ENCODE measurements around the gene PRKCA. TPM values are rescaled to one million over a fixed set of nuclear protein-coding genes. Genes with fewer than 3 reads are reported as not detected.
A peak's percentile ranks its signal among the peaks of the same experiment; 100 is the strongest.

PRKCA gene
- total RNA-seq, 1 donor from 2014 or later: 4.5 TPM

- ATAC-seq: no peak
Observed at GRCh38 chr17:66629762-66630161, 327.3 kb downstream of the PRKCA start.

GRCh38 chr17:66630379-66630778 is 328.0 kb downstream of the PRKCA start:
- ATAC-seq: no peak

DNA sequence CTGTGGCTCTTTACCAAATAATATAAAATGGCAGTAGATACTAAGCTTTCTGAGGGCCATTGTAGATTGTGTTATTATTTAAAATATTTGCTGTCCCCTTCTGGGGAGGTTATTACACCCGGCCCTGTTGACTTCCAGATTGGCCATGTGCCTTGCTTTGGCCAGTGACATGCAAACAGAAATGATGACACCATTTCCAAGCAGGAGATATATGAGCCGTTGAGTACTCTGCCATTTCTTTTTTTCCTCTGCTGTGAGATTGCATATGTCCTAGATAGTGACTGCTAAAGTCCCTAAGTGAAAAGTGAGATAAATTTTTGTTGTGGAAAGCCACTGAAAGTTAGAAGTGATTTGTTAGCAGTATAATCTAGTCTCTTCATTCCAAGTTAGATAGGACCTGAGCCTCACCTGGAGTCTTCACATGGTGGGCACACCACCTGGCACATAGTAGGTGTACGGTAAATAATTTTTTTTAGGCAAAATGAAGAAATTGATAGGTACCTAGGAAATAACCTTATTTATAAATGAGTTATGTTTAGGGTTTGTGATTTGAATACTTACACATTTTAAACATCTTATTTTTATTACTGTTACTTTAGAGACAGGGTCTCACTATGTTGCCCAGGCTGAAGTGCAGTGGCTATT is 328.5 kb downstream of the PRKCA start:
- no peak for ATAC-seq

DNA sequence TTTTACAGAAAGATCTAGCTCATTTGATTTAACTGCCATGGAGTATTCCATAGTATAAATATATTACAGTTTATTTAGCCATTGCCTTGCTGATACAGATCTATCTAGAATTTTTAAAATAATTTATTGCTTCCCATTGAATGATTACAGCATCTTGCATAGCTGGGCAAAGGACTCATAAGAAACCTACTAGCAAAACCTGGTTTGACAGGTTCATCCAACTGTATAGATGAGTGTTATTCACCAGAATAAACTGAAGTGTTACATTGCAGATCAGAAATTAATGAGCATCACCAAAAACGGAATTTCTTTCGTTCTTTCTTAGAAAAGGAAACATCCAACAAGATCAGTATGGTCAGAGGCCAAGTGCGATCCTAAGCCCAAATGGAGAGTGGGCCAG is 330.3 kb downstream of the PRKCA start:
- no peak for ATAC-seq

DNA sequence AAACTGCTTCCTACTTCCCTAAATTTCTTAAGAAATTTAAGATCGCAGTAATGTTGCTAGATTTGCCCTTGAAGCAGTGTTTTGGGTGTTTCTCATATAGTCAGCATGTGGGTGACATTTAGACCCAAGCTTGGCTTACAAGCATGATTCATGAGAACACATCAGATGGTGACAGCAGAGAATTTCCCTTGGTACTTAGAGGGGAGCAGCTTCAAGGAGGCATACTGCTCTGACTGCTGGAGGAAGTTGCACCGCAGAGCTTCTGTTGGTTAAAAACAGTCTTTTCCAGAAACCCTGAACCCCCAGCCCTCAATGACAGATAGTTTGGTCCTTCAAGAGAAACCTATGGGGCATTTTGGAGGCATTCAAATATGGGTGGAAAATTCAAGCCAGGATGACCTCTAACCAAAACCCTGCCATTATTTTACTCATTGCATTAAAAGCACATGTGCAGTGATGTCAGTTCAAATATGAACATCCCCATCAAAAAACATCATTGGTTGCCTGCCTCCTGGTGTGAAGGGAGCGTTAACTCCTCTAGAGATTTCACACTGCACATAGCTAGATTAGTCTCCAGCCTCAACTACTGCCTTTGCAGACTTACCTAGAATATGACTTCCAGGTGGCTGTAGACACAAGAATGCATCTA is 331.0 kb downstream of the PRKCA start:
- ATAC-seq: no peak

- ATAC-seq: no peak
Observed at GRCh38 chr17:66634193-66634592, 331.8 kb downstream of the PRKCA start.

DNA sequence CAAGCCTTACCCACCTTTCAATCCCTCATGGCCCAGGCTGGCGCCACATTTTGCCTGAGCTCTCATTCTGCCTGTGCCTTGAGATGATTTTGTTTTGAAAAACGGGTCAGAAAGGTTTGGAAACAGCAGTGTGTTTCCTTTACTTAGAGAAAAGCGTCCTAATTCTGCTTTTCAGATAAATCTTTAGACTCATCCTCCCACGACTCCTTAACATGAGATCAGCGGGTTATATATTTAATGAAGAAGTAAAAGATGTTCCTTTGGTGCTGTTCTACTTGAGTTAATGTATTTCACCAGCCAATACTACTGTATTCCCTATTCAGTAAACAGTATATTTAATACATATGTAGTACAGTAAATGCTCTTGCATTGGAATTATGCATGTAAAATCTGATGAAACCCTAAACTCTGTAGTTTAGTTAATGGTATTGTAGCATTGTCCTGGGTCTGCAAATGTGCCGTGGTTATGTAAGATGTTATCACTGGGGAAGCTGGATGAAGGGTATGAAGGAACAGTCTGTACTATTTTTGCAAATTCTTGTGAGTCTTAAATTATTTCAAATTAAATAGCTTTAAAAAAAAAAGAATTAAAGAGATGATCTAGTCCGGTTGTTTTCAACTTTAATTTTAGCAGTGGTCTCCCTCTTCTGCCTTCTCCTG is 333.1 kb downstream of the PRKCA start:
- ATAC-seq: no peak

DNA sequence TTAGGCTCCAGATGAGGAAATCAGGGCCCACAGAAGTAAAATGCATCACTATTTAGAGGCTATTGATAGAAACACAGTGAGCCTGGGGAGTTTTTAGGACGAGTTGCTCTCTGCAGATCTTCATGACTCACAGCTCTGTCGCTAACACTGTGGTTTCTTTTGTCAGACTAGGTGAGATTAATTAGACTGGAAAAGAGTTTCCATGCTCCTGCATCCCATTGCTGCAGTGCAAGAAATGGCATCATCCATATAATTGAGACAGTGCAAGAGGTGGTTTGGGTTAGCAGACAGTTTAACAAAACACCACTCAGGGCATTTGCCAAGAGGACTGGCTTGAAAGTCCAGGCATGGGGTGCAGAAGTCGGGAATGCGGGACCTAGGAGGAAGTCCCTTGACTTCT is 333.7 kb downstream of the PRKCA start:
- ATAC-seq: no peak

DNA sequence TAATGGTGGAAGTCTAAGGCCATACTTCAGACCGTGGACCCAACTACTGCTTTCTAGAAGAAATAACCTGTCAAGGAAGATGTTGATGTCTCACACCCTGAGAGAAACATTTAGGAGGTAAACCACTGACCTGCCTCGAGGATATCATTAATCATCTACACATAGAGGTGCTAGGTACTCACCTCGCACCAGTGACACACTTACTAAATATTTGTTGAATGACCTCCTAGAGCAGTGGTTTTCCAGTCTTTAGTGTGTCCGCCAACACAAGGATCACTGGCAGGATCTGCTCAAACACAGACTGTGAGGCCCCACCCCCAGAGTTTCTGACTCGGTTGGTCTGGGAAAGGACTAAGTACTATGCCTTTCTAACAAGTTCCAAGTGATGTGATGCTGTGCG is 335.1 kb downstream of the PRKCA start:
- no peak for ATAC-seq

DNA sequence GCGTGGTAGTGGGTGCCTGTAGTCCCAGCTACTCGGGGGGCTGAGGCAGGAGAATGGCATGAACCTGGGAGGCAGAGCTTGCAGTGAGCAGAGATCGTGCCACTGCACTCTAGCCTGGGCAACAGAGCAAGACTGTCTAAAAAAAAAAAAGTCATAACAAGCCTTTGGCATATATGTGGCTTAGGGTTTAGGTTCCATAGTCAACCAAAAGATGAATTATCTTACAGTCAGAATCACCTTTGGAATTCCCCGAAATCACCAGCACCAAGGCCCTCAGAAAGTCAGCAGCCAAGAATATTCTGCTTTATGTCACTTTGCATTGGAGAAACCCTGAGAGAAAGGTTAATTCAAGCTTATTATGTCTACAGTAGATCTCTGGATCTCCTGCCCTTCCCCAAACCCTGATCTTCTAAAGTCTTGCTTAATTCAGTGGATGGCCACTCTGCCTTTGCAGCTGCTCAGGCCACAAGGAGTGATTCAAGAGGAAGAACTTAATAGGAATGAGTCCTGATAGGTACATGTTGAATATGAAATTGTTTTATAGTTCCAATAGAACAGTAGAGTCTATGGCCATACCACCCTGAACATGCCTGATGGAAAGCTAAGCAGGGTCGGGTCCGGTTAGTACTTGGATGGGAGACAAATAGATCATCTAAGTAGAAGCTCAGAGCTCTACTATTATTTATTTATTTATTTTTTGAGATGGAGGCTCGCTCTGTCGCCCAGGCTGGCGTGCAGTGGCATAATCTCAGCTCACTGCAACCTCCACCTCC is 336.5 kb downstream of the PRKCA start:
- no peak for ATAC-seq

DNA sequence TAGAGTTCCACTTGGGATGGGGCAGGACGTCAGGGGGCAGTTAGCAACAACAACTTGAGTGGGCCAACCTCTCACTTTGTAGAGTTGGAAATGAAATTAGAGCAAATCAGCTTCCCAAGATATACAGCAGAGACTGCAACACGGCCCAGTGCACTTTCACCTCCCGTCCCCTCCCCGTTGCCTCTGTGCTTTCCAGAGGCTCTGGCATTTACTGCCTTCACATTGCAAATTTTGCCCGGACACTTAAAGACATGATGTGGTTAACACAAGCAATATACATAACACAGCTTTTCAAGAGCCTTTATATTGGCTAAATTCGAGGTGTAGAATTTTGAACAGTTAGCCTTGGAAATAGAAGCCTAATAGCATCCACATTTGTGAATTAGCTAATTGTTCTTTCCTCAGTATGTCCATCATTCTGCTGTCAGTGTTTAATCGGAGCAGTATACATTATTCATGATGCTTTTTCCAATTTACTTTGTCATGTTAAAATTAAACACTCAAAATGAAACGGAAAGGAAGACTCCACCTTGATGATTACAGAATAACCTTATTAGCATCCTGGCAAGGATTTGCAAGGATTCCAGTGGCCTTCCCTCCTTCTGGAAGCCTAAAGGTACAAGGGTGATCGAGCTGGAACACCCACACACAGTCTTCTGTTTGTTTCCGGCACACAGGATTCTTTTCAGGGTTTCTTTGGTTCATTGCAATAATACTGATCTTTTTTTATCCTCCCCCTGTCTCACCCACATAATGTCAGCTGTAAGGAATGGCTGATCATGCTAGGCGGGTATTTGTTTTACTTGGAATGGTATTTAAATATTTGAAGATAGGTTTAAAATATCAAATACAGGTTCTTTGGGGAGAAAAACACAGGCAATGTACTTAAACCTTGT is 341.6 kb downstream of the PRKCA start:
- ATAC-seq: no peak

DNA sequence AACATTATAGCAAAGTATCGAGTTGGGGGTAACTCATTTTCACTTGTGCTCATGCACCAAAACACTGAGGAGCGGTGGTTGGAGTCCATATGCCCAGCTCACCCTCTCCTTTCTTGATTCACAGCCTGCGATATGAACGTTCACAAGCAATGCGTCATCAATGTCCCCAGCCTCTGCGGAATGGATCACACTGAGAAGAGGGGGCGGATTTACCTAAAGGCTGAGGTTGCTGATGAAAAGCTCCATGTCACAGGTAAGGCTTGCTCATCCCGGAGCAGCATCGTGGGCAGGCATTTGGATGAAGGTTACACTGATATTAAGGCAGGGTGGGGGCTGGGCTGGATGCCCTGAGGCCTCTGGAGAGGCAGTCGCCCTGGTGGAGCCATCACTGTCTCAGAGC is 342.8 kb downstream of the PRKCA start:
- ATAC-seq: no peak

- no peak for ATAC-seq
Observed at GRCh38 chr17:66647391-66647983, 345.1 kb downstream of the PRKCA start.

- no peak for ATAC-seq
Observed at GRCh38 chr17:66649818-66650543, 347.6 kb downstream of the PRKCA start.

DNA sequence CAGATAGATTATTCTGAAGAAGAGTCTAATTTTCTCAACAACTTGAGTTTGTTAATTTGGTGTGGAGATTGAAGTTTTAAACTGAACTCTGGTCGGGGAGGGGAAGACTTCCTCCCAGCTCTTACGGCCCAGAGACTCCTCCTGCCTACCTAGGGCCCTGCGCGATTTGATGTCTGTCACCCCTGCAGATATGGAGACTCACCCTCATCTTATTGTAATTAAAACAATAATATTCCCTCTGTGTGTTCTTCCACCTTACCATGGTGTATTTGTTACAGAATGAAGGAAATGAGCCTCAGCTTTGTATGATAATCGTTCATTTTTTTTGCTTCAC is 348.1 kb downstream of the PRKCA start:
- ATAC-seq: no peak

DNA sequence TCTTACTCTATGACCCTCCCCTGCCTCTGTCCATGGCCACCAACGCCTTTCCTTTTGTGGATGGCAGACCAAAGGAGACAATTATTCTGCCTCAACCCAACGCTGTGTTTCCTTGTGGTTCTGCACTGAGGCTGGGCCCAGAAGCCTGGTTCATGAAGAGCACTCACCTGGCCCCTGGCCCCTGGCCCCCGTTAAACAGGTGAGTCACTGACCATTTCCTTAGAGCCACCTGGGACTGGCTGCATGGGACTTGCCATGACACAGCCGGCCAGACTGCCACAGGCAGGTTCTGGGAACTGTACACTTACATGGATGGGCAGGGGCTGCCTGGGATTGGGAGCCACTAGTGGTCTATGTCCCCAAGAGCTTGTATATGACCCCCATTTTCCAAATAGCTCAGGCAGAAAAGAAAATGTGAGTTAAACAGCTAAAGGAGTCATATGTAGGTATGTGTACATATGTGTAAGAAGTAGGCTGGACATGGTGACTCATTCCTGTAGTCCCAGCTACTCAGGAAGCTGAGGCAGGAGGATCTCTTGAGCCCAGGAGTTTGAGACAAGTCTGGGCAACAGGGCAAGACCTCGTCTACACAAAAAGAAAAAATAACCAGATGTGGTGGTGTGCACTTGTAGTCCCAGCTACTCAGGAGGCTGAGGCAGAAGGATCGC is 350.6 kb downstream of the PRKCA start:
- peak; percentile 91 for ATAC-seq

- ATAC-seq: peak; percentile 35
Observed at GRCh38 chr17:66654106-66654740, 351.8 kb downstream of the PRKCA start.

- ATAC-seq: peak; percentile 60
Observed at GRCh38 chr17:66654764-66655163, 352.4 kb downstream of the PRKCA start.

DNA sequence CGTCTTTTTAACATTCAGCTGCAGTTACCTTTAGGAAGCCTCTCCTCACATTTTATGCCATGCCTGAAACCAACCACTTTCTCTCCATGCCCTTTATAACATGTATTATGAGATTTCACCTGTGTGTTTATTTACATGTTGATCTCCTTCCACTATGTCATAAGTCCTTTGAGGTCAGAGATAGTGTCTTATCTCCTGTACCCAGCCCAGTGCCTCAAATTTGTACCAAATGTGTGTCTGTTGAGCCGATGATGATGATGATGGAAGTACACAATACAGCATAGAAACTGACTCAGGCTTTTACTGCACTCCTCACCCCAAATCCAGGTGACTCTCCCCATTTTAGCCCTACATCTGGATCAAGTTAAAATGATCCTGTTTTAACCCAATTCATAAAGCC is 353.0 kb downstream of the PRKCA start:
- ATAC-seq: no peak

DNA sequence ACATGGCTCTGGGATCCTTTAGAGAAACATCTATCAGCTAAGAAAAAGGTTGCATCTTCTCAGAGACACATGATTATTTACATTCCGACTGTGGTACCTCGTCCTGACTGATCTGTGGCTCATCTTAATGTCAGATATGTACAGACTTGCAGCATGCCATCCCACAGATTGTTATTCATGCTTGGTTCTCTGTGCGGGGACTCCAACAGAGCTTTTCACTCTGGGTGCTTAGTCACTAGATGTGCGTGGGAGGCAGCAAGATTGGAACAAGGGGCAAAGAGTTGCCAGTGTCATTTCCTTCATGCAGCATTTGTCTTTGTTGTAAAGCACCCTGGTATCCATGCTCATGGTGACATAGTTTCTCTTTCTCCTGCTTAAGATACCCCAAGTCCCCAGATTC is 353.4 kb downstream of the PRKCA start:
- ATAC-seq: peak; percentile 46
